Fibroblast of skin of right biceps (primary cell): ENCODE data around the gene NSDHL.

Source experiments
- DNase-seq: peaks from one replicate; pipeline ENCODE4 v3.0.0-alpha.2; 2013

Gene NSDHL

DNA sequence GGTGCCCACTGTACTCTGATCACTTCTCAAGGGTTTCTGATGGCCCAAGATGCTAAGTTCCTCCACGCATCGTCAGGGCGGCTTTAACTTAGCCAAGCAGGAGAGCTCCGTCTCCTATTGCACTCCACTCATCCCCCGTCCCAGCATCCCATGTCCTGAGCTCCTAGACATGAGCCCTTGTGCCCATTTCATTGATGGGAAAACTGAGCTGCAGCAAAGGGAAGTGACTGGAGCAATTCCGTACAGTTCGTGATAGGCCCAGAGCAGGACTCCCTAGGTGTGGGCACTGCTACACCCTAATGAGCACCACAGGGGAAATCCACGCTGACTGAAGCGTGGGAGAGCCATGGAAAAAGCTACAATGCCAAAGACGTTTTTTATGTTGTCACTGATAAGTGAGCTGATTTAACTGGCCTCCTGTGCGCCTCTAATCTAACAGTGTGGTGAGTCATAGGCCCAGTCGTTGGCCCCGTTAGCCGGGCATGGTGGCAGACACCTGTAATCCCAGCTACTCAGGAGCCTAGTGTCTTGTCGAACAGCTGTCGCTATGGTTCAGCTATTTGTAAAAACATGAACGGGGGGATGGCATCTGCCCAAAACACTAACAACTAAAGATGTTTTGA lies 14.9 kb downstream of the NSDHL start:
- no peak for DNase-seq

GRCh38 chrX:152847281-152847680 lies 16.4 kb downstream of the NSDHL start:
- DNase-seq: no peak

DNA sequence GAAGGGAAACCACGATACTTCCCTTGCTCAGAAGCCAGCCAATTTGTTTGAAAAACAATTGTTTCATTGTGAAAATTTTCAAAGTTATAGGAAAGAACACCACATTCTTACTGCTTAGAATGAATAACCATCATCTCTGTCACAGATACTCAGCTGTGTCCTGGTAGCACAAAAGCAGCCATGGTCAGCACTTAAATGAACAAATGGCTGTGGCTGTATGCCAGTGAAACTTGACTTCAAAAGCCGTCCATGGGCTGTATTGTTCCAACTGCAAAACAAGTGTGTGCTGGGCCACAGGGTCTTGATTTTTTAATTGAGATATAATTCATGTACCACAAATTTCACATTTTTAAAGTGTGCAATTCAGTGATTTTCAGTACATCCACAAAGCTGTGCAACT lies 19.6 kb downstream of the NSDHL start:
- no peak for DNase-seq

GRCh38 chrX:152853986-152854385 lies 23.1 kb downstream of the NSDHL start:
- DNase-seq: no peak

GRCh38 chrX:152861116-152861515 lies 30.3 kb downstream of the NSDHL start:
- DNase-seq: no peak

GRCh38 chrX:152861826-152862225 lies 31.0 kb downstream of the NSDHL start:
- DNase-seq: no peak

GRCh38 chrX:152865232-152865920 lies 34.5 kb downstream of the NSDHL start:
- DNase-seq: no peak

DNA sequence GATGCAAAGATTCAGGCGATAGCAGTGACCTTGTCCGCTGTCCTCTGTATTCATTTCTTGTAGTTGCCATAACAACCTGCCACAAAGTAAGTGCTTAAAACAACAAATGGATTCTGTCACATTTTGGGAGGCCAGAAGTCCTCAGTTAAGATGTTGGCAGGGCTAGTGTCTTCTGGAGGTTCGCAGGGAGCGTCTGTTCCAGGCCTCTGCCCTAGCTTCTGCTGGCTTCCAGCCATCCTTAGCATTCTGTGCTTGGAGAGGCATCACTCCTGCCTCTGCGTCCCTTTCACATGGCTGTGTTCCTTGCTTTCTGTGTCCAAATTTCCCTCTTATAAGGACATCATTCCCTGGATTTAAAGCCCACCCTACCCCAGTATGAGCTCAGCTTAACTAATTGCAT lies 35.5 kb downstream of the NSDHL start:
- DNase-seq: no peak

GRCh38 chrX:152869972-152870371 lies 39.1 kb downstream of the NSDHL start:
- no peak for DNase-seq

- no peak for DNase-seq
These were observed 40.4 kb downstream of the NSDHL start for GRCh38 chrX:152871260-152871659.

GRCh38 chrX:152872522-152872921 lies 41.7 kb downstream of the NSDHL start:
- no peak for DNase-seq

DNA sequence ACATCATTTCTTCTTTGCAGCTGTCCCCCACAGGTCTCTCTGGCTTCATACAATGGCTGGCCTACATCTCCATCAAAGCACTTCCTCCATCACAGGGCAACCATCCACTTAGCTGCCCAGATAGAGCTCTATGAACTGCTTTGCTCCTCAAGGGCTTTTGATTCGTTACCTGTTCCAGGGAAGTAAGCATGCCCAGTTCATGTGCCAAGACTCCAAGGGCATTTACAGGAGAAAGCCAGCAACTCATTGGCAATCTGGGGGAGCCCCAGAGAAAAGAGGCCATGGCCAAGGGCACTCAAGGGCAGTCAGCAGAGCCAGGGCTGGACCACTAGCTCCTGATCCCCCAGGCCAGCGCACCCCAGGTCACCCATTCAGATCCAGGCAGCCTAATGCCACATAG lies 42.5 kb downstream of the NSDHL start:
- DNase-seq: no peak

- no peak for DNase-seq
These were observed 46.3 kb downstream of the NSDHL start for GRCh38 chrX:152876931-152877840.

DNA sequence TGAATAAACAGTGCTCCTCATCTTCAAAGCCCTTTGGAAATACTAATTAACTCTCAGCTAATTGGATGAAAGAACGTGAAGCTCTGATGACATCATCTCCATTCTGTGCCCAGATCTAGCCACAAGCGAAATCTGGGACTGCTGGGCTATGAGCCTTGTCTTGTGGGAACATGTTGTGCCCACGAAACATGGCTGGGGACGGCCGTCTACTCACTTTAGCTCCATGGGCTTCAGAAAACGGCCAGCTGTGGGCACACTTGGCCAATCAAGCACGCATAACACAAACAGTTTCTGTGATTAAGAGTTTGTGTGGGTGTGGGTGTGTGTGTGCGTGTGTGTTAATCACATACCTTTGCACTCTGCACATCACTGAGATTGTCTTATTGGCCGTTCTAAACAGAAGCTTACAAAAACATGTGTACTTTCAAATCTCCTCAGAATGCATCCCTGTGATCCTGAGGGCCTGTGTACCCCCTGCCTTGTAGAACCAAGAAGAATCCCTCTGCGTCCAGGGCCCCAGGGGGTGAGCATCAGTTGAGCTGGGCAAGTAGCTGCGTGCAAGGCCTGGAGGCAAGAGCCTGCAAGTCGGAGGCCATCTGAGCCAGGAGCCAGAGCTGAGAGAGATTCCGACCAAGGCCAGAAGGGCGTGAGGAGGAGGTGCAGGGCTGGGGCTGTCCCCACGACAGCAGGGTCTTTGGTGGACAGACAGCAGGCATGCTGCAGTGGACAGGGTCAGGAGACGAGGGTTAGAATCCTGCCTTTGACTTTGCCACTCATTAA lies 48.3 kb downstream of the NSDHL start:
- DNase-seq: no peak

GRCh38 chrX:152881289-152881688 lies 50.4 kb downstream of the NSDHL start:
- no peak for DNase-seq

DNA sequence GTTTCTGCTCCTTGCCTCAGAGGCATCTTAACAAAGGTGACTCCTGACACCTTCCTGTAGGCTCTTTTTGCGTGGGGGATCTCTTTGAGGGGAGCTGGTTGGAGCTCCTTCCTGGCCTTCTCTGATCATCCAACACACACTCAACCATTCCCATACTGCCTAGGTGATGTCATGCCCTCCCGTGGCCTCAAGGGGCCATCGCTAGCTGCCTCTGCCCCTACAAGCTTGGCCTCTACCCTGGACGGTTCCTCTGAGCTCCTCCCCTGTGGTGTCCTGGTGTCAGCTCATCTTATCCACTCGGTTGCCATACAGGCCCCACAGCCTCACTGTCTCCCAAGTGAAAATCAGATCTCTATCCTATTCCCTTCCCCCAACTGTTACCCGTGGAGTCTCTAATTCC lies 53.3 kb downstream of the NSDHL start:
- DNase-seq: no peak

- no peak for DNase-seq
These were observed 55.9 kb downstream of the NSDHL start for GRCh38 chrX:152886716-152887115.

GRCh38 chrX:152892499-152892898 lies 61.6 kb downstream of the NSDHL start:
- no peak for DNase-seq

DNA sequence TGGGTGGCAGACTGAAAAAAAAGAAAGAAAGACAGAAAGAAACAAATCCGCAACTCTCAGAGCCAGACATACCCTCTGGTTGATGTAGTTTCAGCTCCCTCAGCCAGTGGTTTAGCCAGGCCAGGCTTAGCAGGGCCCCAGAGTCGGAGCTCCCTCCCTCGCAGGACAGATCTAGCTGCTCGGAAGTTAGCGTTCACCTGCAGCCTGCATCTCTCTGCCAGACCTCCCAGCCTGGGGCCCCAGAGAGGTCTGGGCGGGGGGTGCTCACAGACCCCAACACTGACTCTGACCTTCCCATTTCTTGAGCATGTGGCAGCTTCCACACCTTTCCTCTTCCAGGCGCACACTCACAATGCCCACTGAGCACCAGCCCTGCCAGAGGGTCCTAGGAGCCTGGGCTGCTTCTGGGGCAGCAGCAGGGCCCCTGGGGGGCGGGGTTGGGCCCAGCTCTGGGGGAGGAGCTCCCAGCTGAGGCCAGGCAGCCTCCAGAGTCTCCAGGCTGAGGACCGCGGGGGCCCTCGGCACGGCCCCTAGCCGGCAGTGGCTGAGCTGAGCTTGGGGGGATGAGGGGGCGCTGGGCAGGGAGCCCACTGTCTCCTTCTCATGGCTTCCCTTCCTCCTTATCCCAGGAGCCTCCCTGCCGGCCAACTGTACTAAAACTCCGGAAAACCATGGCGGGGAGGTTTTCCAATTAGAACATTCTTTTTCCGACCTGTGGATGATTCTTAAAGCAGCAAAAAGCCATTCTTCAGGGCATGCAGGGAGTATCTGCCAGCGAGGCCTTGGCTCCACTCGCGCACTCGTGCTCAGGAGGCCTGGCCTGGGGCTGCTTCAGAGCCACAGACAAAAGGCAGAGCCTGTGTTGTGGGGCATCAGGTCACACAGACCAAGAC lies 62.4 kb downstream of the NSDHL start:
- no peak for DNase-seq

DNA sequence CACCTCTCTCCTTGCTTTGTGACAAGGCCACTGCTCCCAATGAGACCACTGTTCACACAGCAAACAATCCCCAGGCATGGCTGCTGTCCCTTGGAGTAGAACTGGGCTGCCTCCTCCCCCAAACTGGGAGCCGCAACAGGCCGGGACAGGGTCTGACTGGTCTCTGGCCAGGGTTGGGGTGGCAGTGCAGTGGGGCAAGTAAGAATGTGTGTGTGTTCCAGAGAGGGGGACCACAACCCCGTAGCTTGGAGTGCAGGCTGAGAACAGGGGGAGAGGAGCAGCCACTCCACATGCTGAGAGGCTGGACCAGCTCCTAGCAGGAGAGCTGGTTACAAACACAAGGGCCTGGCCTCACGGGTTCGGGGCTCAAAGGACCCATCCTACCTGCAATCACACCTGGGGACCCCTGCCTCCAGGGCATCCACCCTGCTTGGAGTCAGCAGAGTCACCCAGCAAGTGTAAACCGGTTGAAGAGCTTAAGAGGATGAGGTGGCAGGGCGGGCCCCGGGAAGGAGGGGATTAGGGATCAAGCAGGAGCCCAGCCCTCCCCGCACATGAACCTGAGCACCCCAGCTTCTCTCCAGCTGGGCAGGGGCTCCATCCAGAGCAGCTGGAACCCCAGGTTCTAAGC lies 63.2 kb downstream of the NSDHL start:
- no peak for DNase-seq

DNA sequence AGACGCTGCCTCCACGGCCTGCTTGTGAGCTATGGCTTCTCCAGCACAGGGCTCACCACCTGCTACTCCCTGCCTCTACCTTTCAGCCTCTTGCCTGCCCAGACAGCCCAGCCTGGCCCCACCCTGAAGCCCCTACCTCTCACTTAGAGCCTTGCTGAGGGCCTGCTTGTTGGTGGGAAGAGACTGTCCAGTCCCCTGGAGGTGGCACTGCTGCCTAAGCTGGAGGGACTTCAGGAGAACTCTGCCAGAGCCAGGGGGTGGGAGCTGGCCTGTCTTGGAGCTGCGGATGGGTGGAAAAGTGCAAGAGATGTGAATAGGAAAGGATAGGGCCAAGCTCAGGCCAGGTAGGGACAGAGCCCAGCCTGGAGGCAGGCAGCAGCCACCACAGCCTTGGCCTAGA lies 64.3 kb downstream of the NSDHL start:
- no peak for DNase-seq
